H1 (cell line): ENCODE data around the gene HMGCLL1. TPM values are rescaled to one million over a fixed set of nuclear protein-coding genes. Genes with fewer than 3 reads are reported as not detected.

Source experiments
- CBX8 ChIP-seq: fragments of 300-800, 300-1000 bp; sonication (generic); IDR thresholded peaks from 2 replicates; pipeline ENCODE4 v1.7.1; 2016; ENCODE audit warnings: low read depth, low read length, borderline replicate concordance
- PHF8 ChIP-seq: fragments of 200-600 bp; sonication (generic); conservative IDR thresholded peaks from 2 replicates; pipeline ENCODE4 v1.7.1; 2012; ENCODE audit warnings: low read depth, mild to moderate bottlenecking, inconsistent platforms, low read length, moderate library complexity
- polyA plus RNA-seq, 7 experiments: library from polyadenylated mRNA; depleted of rRNA in 3 of 7; stranded (reverse) in 5 of 7; unstranded in 2 of 7; fragments of >200 nt in 5 of 7; fragments of 200-250 nt in 2 of 7; gene quantifications; 1 replicate in 5 of 7; 2 replicates in 1 of 7; 4 replicates in 1 of 7; pipeline versions ENCODE4 v1.2.1 to v1.2.3, GENCODE V29; 2011 to 2013; ENCODE audit warnings: missing spikeins in 2 of 7, mixed read lengths in 2 of 7
- total RNA-seq: library from RNA; stranded (reverse); fragmentation: NEBNext Ultra II Directional; extraction: Animal tissue kit (Norgen Biotek cat#: 25700); gene quantifications from 2 replicates; pipeline ENCODE4 v1.2.1, GENCODE V29; 2021

HMGCLL1 gene
- total and polyA plus RNA-seq, 2 of the 8 experiments (the other 6 are each of a cell fraction or from before 2014, with no cell fraction given): 0.06 to 0.41 TPM

DNA sequence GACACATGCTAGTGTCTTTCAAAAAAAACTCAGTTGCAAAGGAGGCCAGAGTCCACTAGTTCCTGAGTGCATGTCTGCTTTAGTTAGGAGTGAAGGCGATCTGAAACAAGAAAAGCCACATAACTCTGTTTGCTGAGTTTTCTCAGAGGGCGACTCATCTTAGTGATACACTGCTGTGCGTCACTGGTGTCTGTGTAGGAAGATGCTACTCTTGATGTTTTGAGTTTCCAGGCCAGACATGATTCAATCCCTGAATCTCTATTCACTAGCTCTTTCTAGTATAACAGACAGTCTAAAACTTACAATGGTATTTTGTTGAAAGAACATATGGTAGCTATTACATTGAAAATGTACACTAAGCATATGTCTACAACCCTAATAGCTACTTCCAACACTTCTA, 190.8 kb downstream of the HMGCLL1 start (continued):
- TF ChIP-seq PHF8: no peak
- no peak for TF ChIP-seq CBX8
- TF ChIP-seq, all 59 proteins: peak for 0
